Left colon (tissue), 2 donors: ENCODE results near the gene ZNF579. TPM values are rescaled to one million over a fixed set of nuclear protein-coding genes. Genes with fewer than 3 reads are reported as not detected.

Experiments
- ATAC-seq: fragments of 200-7000 bp; cut with Tn5 transposase; one replicate; pipeline ENCODE4 v1.9.1; 2020; ENCODE audit warnings: mild to moderate bottlenecking, moderate library complexity
- DNase-seq, 2 donors: peaks; one replicate each; pipeline ENCODE4 v3.0.0-alpha.2; 2020
- intact Hi-C, 2 donors: fragments of 100-400 bp; cut with DNase I in 1 of 2; cut with micrococcal nuclease in 1 of 2; formaldehyde crosslinking; loops; one replicate each; pipeline versions ENCODE4 v1.11.2 to v1.14.0; 2022; cut with DNase I, micrococcal nuclease
- total RNA-seq, 2 donors: library from RNA; stranded (reverse); fragmentation: NEBNext Ultra II Directional; extraction: Animal tissue kit (Norgen Biotek cat#: 25700); gene quantifications; one replicate each; pipeline ENCODE4 v1.2.1, GENCODE V29; 2021
- donor health status: DM: no; HTN: no; CAD: no.
- donor health status: DM: yes; HTN: yes; CAD: no.

Gene ZNF579
- total RNA-seq, 2 donors from 2014 or later, result 5.3 to 7.3 TPM

DNA sequence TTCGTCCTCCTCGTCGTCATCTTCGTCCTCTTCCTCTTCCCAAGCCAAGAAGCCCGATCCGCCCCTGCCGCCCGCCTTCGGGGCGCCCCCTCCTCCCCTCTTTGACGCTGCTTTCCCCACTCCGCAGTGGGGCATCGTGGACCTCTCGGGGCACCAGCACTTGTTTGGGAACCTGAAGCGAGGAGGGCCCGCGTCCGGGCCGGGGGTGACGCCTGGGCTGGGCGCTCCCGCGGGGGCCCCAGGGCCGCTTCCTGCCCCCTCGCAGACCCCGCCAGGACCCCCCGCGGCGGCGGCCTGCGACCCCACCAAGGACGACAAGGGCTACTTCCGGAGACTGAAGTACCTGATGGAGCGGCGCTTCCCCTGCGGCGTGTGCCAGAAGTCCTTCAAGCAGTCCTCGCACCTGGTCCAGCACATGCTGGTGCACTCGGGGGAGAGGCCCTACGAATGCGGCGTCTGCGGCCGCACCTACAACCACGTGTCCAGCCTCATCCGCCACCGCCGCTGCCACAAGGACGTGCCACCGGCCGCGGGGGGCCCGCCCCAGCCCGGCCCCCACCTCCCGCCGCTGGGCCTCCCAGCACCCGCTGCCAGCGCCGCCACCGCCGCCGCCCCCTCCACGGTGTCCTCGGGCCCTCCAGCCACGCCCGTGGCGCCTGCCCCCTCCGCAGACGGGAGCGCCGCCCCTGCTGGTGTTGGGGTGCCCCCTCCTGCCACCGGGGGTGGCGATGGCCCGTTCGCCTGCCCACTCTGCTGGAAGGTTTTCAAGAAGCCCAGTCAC, 33.5 kb upstream of the ZNF579 start:
- DNase-seq (no peak), ATAC-seq (no peak)
- intact Hi-C loops, result no loop called here

DNA sequence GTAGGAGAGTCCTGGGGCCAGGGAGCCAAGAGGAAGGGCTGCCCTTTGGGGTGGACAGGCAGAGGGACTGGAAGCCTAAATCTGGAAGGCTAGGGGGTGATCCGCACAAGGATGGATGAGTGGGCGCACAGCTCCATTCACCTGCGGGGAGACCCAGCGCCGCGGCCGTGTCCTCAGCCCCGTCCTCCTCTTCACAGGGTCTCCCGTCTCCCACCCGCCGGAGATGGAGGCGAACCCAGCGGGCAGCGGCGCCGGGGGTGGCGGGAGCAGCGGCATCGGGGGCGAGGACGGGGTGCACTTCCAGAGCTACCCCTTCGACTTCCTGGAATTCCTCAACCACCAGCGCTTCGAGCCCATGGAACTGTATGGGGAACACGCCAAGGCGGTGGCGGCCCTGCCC, 32.7 kb upstream of the ZNF579 start:
- ATAC-seq, result no peak
- DNase-seq, result no peak
- intact Hi-C loops, result no loop called here

DNA sequence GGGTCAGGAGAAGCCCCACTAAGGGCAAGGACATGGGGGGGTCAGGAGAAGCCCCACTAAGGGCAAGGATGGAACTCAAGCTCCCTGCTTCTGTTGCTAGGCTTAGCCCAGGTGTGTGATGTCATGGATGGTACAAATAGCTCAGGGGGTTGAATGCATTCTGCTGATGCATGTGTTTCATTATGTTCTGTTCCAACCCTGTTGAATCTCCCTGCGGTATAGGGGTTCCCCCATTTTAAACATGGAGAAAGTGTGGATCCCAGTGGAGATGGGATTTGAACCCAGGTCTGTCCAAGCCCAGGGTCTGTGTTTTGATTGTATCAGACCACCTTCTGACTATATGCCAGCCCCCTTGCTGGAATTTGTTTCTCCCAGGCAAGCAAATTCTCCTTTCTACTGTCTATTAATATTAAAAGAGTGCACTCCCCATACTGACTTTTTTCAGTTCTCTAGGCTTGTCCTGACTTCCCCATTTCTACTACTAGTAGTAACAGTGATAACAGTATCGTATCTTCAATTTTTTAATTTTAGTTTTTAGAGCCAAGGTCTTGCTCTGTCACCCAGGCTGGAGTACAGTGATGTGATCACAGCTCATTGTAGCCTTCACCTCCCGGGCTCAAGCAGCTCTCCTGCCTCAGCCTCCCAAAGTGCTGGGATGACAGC, 31.5 kb upstream of the ZNF579 start:
- intact Hi-C loops, result no loop called here
- DNase-seq, result no peak
- ATAC-seq, result no peak

DNA sequence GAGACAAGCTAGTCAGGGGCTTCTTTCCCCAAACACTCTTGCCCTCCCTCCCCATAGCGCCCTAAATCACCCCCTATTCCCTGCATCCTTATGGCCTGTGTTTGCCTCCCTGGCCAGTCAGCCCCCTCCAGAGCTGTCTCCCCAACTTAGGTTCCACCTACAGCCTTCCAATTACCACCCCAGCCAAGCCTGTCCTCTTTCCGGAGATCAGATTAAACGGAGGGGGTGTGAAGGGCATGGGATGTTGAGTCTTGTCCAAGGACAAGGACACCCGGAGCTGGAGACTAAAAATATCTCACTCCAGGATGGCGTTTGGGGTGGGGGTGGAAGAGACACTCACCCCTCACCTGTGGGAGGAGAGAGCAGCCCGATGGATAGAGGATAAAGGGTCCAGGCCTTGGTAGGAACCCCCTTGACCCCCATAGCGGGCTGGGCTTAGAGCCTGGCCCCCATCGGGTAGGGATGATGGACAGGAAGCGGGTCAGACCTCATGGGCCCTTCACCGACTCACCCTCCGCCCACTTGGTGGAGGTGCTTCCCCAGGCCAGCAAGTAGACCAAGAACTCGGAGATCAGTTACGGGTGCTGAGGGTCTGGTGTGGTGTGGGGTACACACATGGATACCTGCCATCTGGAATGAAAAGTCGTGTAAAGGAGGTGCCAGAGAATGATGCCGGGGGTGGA, 30.8 kb upstream of the ZNF579 start:
- DNase-seq, result no peak
- ATAC-seq, result peak; percentile 10
- intact Hi-C loops, result no loop called here

- no peak for ATAC-seq
- intact Hi-C loops, result loop anchor here in 1 of 2 donors (10.0 kb wide), 1 partner anchor 95 kb away; no protein-coding TSS in a partner anchor
Observed at GRCh38 chr19:55609326-55609725, 28.7 kb upstream of the ZNF579 start.

GRCh38 chr19:55606817-55607216, 26.2 kb upstream of the ZNF579 start:
- DNase-seq (no peak), ATAC-seq (no peak)
- intact Hi-C loops, result loop anchor here in 1 of 2 donors (10.0 kb wide), 1 partner anchor 92 kb away; no protein-coding TSS in a partner anchor

More at GRCh38 chr19:55609326-55609725, 28.7 kb upstream of the ZNF579 start:
- DNase-seq, result no peak

- intact Hi-C loops, result loop anchor here in 1 of 2 donors (10.0 kb wide), 1 partner anchor 92 kb away; no protein-coding TSS in a partner anchor
- ATAC-seq, result no peak
Observed at GRCh38 chr19:55606471-55606787, 25.8 kb upstream of the ZNF579 start.

GRCh38 chr19:55605637-55606470, 25.2 kb upstream of the ZNF579 start, which contains the start of gene ZNF865:
Gene ZNF865 (plus strand): TSS chr19:55605647. CDS start chr19:55613619, 7,972 bp downstream.
- ATAC-seq, result peak; percentile 62
- peak; percentile 78 to 82 for DNase-seq
- intact Hi-C loops, result loop anchor here in 1 of 2 donors (10.0 kb wide), 1 partner anchor 91 kb away; no protein-coding TSS in a partner anchor

More at GRCh38 chr19:55606471-55606787, 25.8 kb upstream of the ZNF579 start:
- no peak for DNase-seq

GRCh38 chr19:55605207-55605636, 24.6 kb upstream of the ZNF579 start:
- intact Hi-C loops, result loop anchor here in 1 of 2 donors (10.0 kb wide), 1 partner anchor 90 kb away; no protein-coding TSS in a partner anchor
- ATAC-seq (peak; percentile 82), DNase-seq (peak; percentile 98)

- intact Hi-C loops, result loop anchor here in 1 of 2 donors (10.0 kb wide), 1 partner anchor 89 kb away; no protein-coding TSS in a partner anchor
- DNase-seq, result peak; percentile 33 to 41
- no peak for ATAC-seq
Observed at GRCh38 chr19:55603581-55604292, 23.1 kb upstream of the ZNF579 start.

GRCh38 chr19:55603115-55603514, 22.5 kb upstream of the ZNF579 start:
- intact Hi-C loops, result loop anchor here in 1 of 2 donors (10.0 kb wide), 1 partner anchor 88 kb away; no protein-coding TSS in a partner anchor
- no peak for ATAC-seq
- no peak for DNase-seq

- ATAC-seq (no peak), DNase-seq (peak in 1 of 2 donors; percentile 31)
- intact Hi-C loops, result loop anchor here in 1 of 2 donors (10.0 kb wide), 1 partner anchor 88 kb away; no protein-coding TSS in a partner anchor
Observed at GRCh38 chr19:55602104-55603001, 21.7 kb upstream of the ZNF579 start.

DNA sequence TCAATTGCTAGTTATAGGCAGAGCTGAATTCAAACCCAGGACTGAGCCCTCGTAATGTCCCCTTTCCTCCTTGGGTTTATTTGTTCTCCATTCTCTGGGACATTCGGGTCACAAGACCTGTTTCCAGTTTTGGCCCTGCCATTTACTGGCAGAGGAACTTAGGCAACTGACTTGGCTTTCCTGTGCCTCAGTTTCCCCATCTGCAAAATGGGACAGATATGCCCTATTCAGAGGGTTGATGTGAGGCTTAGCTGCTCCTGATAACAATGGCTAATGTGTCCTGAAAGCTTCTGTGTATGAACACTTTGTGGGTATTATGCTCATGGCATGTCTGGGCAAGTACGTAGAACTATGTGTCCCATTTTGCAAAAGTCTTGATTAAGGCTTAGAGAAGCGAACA, 20.4 kb upstream of the ZNF579 start:
- no peak for ATAC-seq
- intact Hi-C loops, result loop anchor here in 1 of 2 donors (10.0 kb wide), 1 partner anchor 86 kb away; no protein-coding TSS in a partner anchor
- peak in 1 of 2 donors; percentile 33 for DNase-seq

- DNase-seq (no peak), ATAC-seq (no peak)
- intact Hi-C loops, result loop anchor here in 1 of 2 donors (10.0 kb wide), 1 partner anchor 86 kb away; no protein-coding TSS in a partner anchor
Observed at GRCh38 chr19:55600662-55601028, 20.0 kb upstream of the ZNF579 start.

DNA sequence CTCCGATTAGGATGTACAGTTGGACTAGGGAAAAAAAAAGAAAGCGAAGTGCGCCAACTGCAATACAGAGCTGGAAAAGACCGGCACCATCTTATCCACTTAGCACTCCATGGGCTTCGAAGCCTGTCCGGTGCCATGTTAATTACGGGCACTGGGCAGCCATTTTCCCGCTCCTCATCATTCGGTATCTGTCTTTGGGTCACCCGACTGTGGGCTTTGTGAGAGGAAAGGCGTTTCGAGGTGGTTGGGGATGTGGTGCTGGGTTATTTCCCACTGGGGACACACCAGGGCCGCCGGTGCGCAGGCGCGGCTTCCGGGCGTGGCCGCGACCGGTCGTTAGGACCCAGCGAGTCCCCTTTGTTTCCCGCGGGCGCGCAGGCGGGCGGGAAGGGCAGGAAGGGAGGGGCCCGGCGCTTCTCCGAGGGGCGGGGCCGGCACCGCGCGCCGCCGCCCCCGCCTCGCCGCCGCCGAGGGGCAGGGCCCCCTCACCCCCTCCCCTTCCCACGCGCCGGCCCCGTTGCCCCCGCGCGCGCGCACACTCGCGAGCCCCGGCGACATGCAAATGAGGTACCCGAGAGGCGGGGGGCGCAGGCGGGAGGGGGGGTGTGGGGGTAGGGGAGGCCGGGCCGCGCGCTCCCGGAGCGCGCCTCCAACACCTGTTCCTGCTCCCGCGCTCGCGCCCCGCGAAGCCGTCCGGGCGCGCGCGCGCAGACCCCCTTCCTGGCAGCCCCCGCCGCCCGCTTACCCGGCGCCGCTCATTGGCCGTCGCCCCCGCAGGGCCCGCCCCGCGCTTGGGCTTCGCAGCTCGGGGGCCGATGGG, 19.4 kb upstream of the ZNF579 start, which contains the start of gene ZNF524:
Gene ZNF524, plus strand, starts transcription at position 447 of the 820 bp plus-strand sequence. CDS start 1,825 bp downstream, outside the sequence.
- ATAC-seq (peak; percentile 60), DNase-seq (peak; percentile 83 to 87)
- intact Hi-C loops, result loop anchor here in 1 of 2 donors (10.0 kb wide), 1 partner anchor 85 kb away; no protein-coding TSS in a partner anchor
